GM23338 (cell line): Measurements from ENCODE around the gene DECR2. TPM values are rescaled to one million over a fixed set of nuclear protein-coding genes. Genes with fewer than 3 reads are reported as not detected.

Experiments used
- ATAC-seq: fragments of 200-7000 bp; cut with Tn5 transposase; 3 replicates; pipeline ENCODE4 v1.9.1; 2020
- DNase-seq: peaks from one replicate; pipeline ENCODE4 v3.0.0-alpha.2; 2015; ENCODE audit warnings: low spot score
- H2AFZ ChIP-seq: fragments of 200-600 bp; sonication (generic); 2 replicates; pipeline ENCODE4 v1.8.0; 2016; ENCODE audit warnings: antibody characterized with exemption, mild to moderate bottlenecking, moderate library complexity
- H3F3A ChIP-seq: fragments of 200-600 bp; sonication (generic); replicated peaks from 2 replicates; pipeline ENCODE4 v1.8.0; 2017; ENCODE audit warnings: antibody characterized with exemption, mixed run types, low read depth
- H3K27ac ChIP-seq: fragments of 200-600 bp; sonication (generic); 2 replicates; pipeline ENCODE4 v1.6.1; 2016; ENCODE audit warnings: low read depth
- H3K27me3 ChIP-seq: fragments of 200-600 bp; sonication (generic); 2 replicates; pipeline ENCODE4 v1.8.0; 2016; ENCODE audit warnings: mild to moderate bottlenecking, mixed run types, moderate library complexity; ENCODE audit not compliant: insufficient read depth
- H3K36me3 ChIP-seq: fragments of 200-600 bp; sonication (generic); 2 replicates; pipeline ENCODE4 v1.8.0; 2016; ENCODE audit warnings: mild to moderate bottlenecking; ENCODE audit not compliant: insufficient read depth
- H3K4me1 ChIP-seq: fragments of 200-600 bp; sonication (generic); 2 replicates; pipeline ENCODE4 v1.8.0; 2016; ENCODE audit warnings: mild to moderate bottlenecking, moderate library complexity; ENCODE audit not compliant: insufficient read depth
- H3K4me2 ChIP-seq: fragments of 200-600 bp; sonication (generic); 2 replicates; pipeline ENCODE4 v1.7.1; 2017; ENCODE audit warnings: mixed run types
- H3K4me3 ChIP-seq: fragments of 200-600 bp; sonication (generic); 2 replicates; pipeline ENCODE4 v1.6.1; 2016; ENCODE audit warnings: mixed run types
- H3K79me2 ChIP-seq: fragments of 200-600 bp; sonication (generic); replicated peaks from 2 replicates; pipeline ENCODE4 v1.8.0; 2017; ENCODE audit warnings: mild to moderate bottlenecking; ENCODE audit not compliant: insufficient read depth
- H3K9me2 ChIP-seq: fragments of 200-600 bp; sonication (generic); 2 replicates; pipeline ENCODE4 v1.8.0; 2017; ENCODE audit not compliant: insufficient read depth
- H4K20me1 ChIP-seq: fragments of 200-600 bp; sonication (generic); replicated peaks from 2 replicates; pipeline ENCODE4 v1.8.0; 2017; ENCODE audit warnings: mild to moderate bottlenecking; ENCODE audit not compliant: insufficient read depth
- H3K27ac Mint-ChIP-seq: 2 replicates; pipeline ENCODE4 v1.8.0; 2020; ENCODE audit warnings: inconsistent platforms, mild to moderate bottlenecking, moderate library complexity, mixed read lengths
- H3K27me3 Mint-ChIP-seq: 3 replicates; pipeline ENCODE4 v1.8.0; 2022; ENCODE audit warnings: low read depth, mild to moderate bottlenecking, moderate library complexity, mixed read lengths, inconsistent platforms; ENCODE audit not compliant: insufficient read depth, poor library complexity
- H3K36me3 Mint-ChIP-seq: 3 replicates; pipeline ENCODE4 v1.8.0; 2021; ENCODE audit warnings: low read depth, mild to moderate bottlenecking, inconsistent platforms, moderate library complexity, mixed read lengths
- H3K4me1 Mint-ChIP-seq: 3 replicates; pipeline ENCODE4 v1.8.0; 2020; ENCODE audit warnings: mild to moderate bottlenecking, inconsistent platforms, mixed read lengths
- H3K4me3 Mint-ChIP-seq: 3 replicates; pipeline ENCODE4 v1.8.0; 2021; ENCODE audit warnings: moderate library complexity, mild to moderate bottlenecking, inconsistent platforms, mixed read lengths
- H3K9me3 Mint-ChIP-seq: 3 replicates; pipeline ENCODE4 v1.8.0; 2020; ENCODE audit warnings: moderate library complexity, mild to moderate bottlenecking, inconsistent platforms, mixed read lengths
- CREB1 ChIP-seq: fragments of 250-450 bp; sonication (Bioruptor Pico); IDR thresholded peaks from 2 replicates; pipeline ENCODE4 v1.5.0; 2020; ENCODE audit warnings: low read depth, mild to moderate bottlenecking, moderate library complexity
- CTCF ChIP-seq, 2 experiments: fragments of 200-600 bp in 1 of 2; sonication (generic) in 1 of 2; conservative IDR thresholded peaks; 2 replicates each; pipeline versions ENCODE4 v1.5.1 to v1.6.1; 2016 to 2017; ENCODE audit warnings: antibody characterized with exemption in 2 of 2, low read depth in 2 of 2, mild to moderate bottlenecking in 2 of 2, moderate library complexity in 1 of 2
- JUNB ChIP-seq: IDR thresholded peaks from one replicate; pipeline ENCODE4 v1.6.1; 2016; ENCODE audit warnings: antibody characterized with exemption; ENCODE audit not compliant: unreplicated experiment
- NANOG ChIP-seq: IDR thresholded peaks from 2 replicates; pipeline ENCODE4 v1.6.1; 2016; ENCODE audit warnings: antibody characterized with exemption, borderline replicate concordance
- POLR2AphosphoS5 ChIP-seq: IDR thresholded peaks from 2 replicates; pipeline ENCODE4 v1.6.1; 2016; ENCODE audit warnings: antibody characterized with exemption, low read depth
- STAT1 ChIP-seq: IDR thresholded peaks from one replicate; pipeline ENCODE4 v1.6.1; 2016; ENCODE audit warnings: antibody characterized with exemption; ENCODE audit not compliant: unreplicated experiment
- ZNF114 ChIP-seq: fragments of 250-450 bp; sonication (Bioruptor Pico); IDR thresholded peaks from 2 replicates; pipeline ENCODE4 v1.5.0; 2020; ENCODE audit warnings: mild to moderate bottlenecking, moderate library complexity
- ZNF462 ChIP-seq: fragments of 250-450 bp; sonication (Bioruptor Pico); IDR thresholded peaks from 2 replicates; pipeline ENCODE4 v1.5.0; 2020; ENCODE audit warnings: mild to moderate bottlenecking, moderate library complexity
- polyA plus RNA-seq: library from polyadenylated mRNA; unstranded; fragments of >200 nt; fragmentation: Nextera tagmentation; extraction: Ambion mirVana; gene quantifications from 2 replicates; pipeline ENCODE4 v1.2.1, GENCODE V29; 2016
- total RNA-seq: library from RNA; depleted of rRNA; stranded (reverse); fragments of >200 nt; shearing (Covaris generic); gene quantifications from 2 replicates; pipeline ENCODE4 v1.2.3, GENCODE V29; 2014

Gene DECR2
- total and polyA plus RNA-seq, 2 experiments from 2014 or later: 20.3 to 26.9 TPM

- TF ChIP-seq ZNF462 (no peak), NANOG (no peak), CTCF (conservative IDR thresholded peaks at IDR 0.05; ENCODE audit: low read depth in 2 of 2) (no peak)
Measured at GRCh38 chr16:445566-445965, 43.9 kb downstream of the DECR2 start (continued).

GRCh38 chr16:450385-450784 lies 48.7 kb downstream of the DECR2 start:
- peaks cover 7% of the 10 kb centered on the region; the same call in 2 of the 3 replicates for H3K4me1 Mint-ChIP-seq
- H3K4me3 ChIP-seq: no peak overlapping the region
- H3K79me2 ChIP-seq: peaks cover 5% of the 10 kb centered on the region
- H3F3A ChIP-seq: no peaks in the 10 kb centered on the region
- DNase-seq: no peak
- H3K27ac Mint-ChIP-seq: peak overlapping the region; percentile 31; the same call in 1 of the 2 replicates
- H4K20me1 ChIP-seq: no peaks in the 10 kb centered on the region
- H3K4me3 Mint-ChIP-seq: no peak overlapping the region
- H3K9me3 Mint-ChIP-seq: no peaks in the 10 kb centered on the region
- H2AFZ ChIP-seq: no peak overlapping the region
- no peaks in the 10 kb centered on the region for H3K36me3 Mint-ChIP-seq
- no peaks in the 10 kb centered on the region for H3K9me2 ChIP-seq
- H3K36me3 ChIP-seq: no peaks in the 10 kb centered on the region
- H3K27me3 Mint-ChIP-seq: peaks cover 6% of the 10 kb centered on the region
- H3K4me1 ChIP-seq: no peaks in the 10 kb centered on the region
- H3K4me2 ChIP-seq: no peak overlapping the region
- H3K27ac ChIP-seq: no peak overlapping the region
- ATAC-seq: peak; percentile 30; the same call in 2 of the 3 replicates
- H3K27me3 ChIP-seq: no peaks in the 10 kb centered on the region
- no peak for TF ChIP-seq POLR2AphosphoS5
- TF ChIP-seq ZNF462: no peak
- no peak for TF ChIP-seq CREB1 (CRISPR knock-in tag)
- TF ChIP-seq STAT1: no peak
- no peak for TF ChIP-seq ZNF114 (CRISPR knock-in tag)
- no peak for TF ChIP-seq JUNB
